HG03097 (cell line): ENCODE data around the gene FAM50A.

ENCODE experiments used
- ATAC-seq: cut with Tn5 transposase; IDR thresholded peaks from one replicate; pipeline ENCODE4 v1.9.1; 2021; ENCODE audit not compliant: unreplicated experiment, low FRiP score

The FAM50A gene

DNA sequence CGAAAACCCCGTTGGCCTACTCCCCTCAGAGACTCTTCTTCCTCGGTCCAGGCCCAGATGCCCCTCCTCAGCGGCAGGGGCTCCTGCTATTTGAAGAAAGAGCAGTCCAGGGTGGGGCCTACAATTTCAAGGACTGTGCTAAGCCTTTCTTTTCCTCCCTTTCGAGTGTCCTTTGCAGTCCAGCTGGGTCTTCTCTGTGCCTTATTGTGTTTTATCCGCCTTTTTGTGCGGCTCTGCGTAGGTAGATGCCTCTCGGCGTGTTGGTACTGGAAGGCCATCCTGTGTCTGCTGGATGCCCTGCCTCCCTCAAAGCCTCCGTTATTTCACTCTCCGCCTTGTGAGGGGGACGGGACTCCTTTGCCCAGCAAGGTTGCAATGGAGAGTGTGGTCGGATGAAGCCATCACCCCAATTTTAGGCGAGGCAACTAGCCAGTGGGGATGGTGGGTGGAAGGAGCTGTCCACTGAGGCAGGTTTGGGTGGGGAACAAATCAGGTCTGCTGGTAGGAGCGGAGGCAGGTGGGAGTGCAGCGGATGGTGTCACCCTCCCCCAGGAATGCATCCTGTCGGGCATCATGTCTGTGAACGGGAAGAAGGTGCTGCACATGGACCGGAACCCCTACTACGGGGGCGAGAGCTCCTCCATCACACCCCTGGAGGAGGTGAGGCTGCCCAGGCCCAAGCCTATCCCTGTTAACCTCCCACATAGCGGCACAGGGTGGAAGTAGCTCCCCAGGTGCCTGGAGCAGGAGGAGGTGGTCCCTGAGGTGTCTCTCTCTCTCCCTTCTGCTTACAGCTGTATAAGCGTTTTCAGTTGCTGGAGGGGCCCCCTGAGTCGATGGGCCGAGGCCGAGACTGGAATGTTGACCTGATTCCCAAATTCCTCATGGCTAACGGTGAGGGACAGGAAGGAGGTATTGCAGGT, 5.7 kb upstream of the FAM50A start:
- ATAC-seq: no peak

DNA sequence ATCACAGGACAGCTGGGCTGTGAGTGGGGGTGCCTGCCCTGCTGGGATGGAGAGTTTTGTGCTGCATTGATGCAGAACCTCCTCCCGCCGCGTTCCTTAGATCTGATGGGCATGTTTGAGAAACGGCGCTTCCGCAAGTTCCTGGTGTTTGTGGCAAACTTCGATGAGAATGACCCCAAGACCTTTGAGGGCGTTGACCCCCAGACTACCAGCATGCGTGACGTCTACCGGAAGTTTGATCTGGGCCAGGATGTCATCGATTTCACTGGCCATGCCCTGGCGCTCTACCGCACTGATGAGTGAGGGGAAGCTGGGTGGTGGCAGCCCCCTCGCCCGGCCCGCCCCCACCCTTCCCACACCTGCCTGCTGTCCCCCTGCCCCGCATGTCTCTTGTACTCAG, 4.1 kb upstream of the FAM50A start:
- ATAC-seq: no peak

DNA sequence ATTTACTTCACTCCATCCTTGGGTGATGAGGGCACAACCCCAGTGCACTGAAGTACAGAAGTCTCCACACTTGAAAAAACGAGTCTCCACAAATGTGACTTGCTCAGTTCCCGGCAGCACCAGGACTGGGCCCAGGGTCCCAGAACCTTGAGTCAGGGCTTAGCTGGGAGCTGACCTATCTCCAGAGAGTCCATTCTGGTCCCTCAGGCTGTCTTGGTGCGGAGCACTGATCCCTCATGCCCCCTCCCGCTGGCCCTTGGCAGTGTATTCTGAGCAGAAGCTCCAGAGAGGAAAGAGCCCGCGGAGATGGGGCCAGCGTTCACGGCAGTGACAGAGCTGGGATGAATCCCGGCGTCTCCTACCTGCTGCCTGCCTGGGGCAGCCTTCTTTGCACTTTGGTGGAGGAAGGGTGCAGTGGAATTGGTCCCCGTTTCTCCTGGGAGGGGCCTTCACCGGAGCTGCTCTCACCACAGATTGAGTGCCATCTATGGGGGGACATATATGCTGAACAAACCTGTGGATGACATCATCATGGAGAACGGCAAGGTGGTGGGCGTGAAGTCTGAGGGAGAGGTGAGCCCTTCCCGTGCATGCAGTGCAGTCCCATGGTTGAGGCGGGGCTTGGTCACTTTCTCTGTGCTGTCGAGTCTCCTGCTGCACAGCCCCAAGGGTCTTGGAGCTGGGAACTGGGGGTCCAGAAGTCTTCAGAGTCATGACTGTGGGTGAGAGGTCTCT, 3.2 kb upstream of the FAM50A start:
- no peak for ATAC-seq

DNA sequence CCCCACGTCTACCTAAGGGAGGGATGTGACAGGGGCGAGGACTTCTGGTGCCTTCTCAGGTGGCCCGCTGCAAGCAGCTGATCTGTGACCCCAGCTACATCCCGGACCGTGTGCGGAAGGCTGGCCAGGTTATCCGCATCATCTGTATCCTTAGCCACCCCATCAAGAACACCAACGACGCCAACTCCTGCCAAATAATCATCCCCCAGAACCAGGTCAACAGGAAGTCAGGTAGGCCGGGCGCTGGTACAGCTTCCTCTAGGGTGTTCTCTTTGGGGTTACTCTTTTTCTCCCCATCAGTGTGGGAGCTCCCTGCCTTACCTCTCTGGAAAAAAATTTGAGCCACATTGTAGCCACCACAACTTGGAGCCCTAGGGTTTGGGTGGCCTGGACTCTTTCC, 2.4 kb upstream of the FAM50A start:
- no peak for ATAC-seq

DNA sequence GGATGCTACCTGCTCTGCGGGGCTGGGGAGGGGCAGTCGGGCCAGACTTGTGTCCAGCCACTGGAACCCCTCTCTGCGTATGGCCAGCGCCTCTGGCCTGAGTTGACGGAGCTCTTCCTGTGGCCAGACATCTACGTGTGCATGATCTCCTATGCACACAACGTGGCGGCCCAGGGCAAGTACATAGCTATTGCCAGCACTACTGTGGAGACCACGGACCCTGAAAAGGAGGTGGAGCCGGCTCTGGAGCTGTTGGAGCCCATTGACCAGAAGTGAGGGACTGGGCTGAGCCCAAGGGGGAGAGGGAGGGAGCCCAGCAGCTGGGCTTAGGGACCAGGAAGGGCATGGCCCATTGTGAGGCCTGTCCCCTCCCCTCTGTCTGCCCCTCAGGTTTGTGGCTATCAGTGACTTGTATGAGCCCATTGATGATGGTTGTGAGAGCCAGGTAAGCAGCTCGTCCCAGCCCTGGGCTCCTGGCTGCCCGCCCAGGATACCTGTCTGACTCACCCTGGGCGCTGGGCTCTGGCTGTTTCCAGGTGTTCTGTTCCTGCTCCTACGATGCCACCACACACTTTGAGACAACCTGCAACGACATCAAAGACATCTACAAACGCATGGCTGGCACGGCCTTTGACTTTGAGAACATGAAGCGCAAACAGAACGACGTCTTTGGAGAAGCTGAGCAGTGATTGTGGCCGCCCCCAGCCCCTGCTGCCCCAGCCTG, 1.8 kb upstream of the FAM50A start:
- no peak for ATAC-seq

DNA sequence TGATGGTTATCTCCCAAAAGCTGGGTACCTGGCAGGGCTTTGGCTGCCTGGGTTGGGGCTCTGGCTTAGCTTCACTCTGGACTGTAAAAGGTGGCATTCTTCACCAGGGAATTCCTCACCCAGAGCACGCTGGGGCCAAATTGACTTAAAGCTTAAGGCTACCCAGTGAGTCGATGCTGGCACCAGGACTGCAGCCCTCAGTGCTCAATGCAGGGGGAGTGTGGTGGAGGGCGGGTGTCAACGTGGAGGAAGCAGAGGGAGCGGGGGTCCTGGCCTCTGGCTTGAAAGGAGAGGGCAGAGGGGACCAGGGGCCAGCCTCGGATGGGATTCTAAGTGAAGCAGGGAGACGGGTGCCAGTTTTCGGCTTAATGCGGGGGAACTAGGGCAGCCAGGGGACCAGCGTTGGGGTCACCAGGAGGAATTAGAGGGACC, 446 bp upstream of the FAM50A start:
- no peak for ATAC-seq

DNA sequence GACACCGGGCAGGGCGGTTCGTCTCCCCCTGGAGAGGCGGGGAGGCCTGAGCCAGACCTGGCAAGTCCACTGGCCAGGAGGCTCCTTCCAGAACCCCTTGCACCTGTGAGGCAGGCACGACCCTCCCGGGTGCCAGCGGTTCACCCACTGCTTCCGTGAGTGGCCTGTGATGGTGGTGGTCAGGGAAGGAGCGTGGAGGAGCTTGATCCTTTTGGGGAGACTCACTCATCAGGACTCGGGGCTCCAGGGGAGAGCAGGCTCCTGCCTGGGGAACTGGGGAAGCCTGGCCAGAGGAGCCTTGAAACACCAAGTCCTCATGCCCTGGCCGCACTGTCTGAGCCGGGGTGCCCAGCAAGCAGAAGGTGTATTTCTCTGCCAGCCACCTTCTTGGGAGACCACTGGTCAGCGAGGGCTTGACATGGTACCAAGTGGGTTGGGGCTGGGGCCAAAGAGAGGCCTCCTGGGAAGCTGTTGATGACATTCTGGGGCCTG, 860 bp downstream of the FAM50A start:
- ATAC-seq: no peak

DNA sequence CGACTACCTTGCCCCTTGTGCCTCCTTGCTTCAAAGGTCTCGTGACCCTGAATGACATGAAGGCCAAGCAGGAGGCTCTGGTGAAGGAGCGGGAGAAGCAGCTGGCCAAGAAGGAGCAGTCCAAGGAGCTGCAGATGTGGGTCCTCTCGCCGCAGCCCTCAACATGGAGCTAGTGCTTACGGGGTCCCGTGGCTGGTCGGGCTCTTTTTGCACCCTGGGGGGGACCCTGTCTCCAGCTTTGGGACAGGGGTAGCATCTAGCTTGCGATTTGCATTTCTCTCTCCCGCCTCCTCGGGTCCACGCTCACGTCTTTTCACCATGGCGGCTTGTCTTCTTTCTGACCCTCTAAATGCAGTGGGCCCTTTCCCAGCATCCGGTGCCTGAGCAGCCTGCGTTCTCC, 1.8 kb downstream of the FAM50A start:
- ATAC-seq: no peak

DNA sequence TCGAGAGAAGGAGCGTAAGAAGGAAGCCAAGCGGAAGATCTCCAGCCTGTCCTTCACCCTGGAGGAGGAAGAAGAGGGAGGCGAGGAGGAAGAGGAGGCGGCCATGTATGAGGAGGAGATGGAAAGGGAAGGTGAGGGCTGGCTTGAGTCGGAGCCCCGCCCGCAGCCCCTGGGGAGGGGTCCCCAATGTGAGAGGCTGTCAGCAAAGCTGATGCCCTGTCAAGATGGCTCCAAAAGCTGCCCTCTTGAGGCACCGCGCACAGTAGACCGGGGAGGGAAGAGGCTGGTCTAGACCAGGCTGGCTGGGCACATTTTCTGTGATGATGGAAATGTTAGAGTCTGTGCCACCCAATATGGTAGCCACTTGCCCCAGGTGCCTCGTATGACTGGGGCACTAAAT, 2.5 kb downstream of the FAM50A start:
- ATAC-seq: no peak

DNA sequence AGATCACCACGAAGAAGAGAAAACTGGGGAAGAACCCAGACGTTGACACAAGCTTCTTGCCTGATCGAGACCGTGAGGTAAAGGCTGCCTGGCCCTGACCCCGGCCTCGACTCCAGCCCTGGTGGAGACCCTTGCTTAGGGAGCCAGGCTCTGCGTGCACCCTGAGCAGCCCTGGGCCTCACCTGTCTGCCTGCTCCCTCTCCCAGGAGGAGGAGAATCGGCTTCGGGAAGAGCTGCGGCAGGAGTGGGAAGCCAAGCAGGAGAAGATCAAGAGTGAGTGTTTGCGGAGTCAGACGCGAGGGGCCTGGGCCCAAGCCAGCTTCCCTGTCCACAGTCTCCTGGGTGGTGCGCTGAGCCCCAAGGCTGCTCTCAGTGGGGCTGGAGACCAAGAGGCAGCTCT, 4.5 kb downstream of the FAM50A start:
- ATAC-seq: no peak

DNA sequence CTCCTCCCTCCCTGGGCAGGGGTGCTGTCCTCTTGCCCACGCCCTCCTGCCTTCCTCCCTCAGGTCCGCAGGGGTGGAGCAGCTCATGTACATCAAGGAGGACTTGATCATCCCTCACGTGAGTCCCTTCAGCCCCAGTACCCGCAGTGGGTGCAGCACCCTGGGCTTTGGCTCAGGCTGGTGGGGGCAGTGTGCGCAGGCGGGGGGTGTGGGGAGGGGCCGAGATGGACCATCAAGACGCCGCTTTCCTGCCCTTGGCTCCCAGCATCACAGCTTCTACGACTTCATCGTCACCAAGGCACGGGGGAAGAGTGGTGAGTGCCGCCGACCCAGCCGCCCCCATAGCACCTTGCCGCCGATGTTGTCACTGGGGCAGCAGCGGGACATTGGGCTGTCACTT, 5.7 kb downstream of the FAM50A start:
- no peak for ATAC-seq

DNA sequence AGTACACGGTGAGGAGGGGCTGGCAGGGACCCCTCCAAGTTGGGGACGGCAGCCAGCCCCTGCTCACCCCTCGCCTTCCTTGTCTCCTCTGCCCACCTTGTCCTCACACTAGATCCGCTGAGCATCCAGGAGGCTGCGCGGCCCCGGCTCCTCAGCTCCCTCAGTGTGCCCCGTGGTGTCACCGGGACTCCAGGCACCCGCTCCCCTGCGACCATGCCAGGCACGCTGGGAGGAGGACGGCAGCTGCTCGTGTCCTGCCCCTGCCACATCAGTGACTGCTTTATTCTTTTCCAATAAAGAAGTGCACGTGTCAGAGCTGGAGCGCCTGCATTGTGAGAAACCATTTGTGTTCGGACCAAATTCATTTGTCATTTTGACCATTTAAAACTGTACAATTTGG, 6.4 kb downstream of the FAM50A start:
- no peak for ATAC-seq

DNA sequence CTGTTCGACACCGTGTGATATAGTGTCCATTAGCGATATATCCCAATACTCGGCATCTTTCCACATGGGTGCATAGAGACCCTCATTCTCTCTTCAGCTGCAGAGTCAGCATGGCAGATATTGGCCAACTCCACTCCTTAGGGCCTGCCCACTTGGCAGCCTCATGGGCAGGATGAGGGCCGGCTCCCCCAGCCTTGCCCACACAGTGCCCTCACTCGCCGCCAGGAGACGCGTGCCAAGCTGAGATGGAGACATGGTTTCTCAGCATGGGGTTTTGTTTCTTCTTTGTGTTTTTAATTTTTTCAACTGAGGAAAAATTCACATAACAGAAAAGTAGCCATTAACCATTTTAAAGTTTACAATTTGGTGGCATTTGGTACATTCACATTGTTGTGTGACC, 8.9 kb downstream of the FAM50A start:
- ATAC-seq: no peak

DNA sequence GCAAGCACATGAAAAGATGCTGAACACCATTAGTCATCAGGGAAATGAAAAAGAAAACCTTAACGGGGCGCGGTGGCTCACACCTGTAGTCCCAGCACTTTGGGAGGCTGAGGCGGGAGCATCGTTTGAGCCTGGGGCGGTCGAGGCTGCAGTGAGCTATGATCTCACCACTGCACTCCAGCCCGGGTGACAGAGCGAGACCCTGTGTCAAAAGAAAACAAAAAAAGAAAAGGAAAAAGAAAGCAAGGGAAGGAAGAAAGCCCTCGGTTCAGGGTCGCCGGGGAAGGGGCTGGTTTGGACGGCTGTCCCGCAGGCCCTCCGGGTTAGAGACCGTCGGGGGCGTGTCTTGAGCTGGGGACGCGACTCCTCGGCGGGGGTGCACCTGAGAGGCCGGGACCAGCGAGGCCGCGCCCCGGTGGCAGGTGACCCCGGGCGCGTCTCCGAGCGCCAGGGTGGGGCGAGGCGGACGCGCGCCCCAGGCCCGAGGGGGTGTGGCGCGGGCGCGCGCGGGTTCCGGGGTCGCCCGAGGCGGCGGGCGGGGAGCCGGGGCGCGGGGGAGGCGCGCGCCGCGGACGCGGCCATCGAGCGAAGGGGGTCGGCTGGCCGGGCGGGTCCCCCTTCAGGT, 13.7 kb downstream of the FAM50A start:
- peak; percentile 47 for ATAC-seq

DNA sequence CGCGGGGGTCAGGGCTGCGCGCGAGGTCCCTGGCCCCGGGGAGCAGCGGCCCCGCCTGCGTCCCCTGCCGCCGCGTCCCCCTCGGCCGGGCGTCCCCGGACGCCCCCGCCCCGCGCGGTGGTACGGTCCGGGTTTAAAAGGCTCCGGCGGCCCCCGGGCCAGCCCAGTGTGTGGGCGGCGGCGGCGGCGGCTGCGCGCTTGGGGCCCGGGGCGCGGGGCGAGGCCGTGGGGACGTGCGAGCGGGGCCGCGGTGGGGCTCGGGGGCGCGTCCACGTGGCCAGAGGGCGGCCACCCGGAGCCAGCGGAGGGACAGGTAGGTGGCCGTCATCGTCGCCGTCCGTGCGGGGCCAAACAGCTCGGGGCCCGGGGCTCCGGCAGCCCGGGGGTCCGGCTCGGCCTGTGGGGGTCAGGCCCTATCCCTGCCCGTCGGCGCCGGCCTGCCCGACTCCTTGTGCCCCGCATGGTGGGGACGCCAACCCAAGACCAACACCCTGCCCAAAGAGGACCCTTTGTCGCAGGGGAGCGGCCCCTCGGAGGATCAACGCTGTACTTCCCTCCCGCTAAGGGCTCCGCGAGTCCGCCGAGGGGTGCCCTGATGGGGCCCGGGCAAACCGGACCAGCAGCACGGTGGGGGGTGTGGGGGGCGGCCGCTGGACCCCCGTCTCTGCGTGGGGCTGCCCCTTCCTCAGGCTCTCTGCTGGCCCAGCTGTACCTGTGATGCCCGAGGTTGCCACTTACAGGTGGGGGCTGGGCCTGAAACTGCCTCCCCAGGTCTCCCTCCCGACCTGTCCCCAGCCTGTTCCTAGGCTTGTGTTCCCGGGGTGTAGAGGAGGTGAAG, 14.4 kb downstream of the FAM50A start, which contains the start of gene PLXNA3:
TSS of gene PLXNA3 (plus strand) at position 166 of the 838 bp plus-strand sequence. CDS start 1,903 bp downstream, outside the sequence.
- peak; percentile 48 for ATAC-seq

DNA sequence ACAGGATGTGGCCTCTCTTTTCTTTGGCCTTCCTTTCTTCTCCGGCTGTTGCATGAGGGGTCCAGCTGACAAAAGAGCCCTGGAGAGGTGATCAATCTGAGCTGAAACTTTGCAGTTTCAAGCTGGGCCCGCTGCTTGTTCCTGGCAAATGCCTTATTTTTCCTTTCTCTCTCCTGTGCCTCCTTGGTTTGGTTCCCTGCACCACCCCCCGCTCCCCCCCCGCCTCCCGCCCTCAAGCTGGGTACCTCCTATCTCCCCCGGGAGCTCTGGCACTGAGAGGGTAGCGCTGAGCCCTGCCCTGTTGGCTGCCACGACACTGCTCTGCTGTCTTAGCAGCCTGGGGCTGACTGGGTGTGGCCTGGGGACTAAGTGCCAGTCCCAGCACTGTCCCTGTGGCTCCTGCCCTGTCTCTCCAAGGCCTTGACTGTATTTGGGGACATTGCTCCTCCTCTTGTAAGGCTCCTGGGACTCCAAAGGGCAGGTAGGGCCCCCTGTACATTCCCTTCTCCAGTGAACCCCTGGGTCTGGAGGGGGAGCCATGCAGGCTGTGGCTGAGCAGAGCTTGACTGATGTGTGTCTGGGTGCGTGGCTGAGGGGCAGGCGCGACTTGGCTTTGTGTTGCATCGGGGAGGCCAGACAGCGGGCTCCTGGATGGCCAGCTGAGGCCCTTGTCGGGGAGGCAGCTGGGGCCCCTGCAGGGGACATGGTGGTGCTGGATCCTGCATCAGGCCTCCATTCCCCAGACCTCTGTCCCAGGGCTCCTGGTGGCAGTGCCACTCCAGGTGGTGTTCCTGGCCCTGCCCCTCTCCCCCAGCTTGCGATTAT, 15.2 kb downstream of the FAM50A start:
- ATAC-seq: no peak

DNA sequence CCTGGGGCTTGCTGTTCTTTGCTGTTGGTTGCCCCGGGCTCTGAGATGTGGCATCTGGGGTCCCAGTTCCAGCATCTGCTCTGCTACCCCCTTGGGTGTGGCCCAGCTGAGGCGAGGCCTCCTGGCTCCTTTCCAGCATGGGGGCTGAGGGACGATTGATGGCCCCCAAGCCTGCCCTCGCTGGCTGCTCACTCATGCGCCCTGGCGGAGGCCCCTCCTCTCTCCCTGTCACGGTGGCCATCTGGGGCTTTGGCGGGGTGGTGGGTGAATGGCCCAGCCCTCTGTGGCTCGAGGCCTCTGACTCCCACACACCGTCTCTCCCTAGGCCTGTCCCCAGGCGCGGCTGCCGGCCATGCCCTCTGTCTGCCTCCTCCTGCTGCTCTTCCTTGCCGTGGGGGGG, 15.9 kb downstream of the FAM50A start:
- ATAC-seq: no peak

DNA sequence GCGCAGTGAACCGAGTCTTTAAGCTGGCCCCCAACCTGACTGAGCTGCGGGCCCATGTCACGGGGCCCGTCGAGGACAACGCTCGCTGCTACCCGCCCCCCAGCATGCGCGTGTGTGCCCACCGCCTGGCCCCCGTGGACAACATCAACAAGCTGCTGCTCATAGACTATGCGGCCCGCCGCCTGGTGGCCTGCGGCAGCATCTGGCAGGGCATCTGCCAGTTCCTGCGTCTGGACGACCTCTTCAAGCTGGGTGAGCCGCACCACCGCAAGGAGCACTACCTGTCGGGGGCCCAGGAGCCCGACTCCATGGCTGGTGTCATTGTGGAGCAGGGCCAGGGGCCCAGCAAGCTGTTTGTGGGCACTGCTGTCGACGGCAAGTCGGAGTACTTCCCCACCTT, 16.4 kb downstream of the FAM50A start:
- no peak for ATAC-seq

DNA sequence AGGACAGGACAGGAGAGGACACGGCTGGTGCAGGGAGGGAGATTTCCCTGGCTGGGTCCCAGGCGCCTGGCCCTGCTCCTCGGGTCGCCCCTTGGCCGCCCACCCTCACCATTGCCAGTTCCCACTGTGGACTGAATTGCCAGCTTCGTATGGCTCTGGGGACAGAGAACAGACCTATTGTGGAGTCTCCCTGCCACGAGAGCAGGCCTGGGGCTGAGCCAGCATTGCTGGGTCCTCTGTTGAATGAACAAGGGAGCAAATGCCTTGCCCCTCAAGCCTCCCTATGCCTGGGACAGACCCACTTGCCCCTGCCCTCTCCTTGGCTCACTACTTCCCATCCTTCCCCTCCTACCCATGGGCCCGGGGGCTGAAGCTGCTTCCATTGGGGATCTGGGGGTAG, 18.5 kb downstream of the FAM50A start:
- no peak for ATAC-seq
